ENCODE measurements around the gene ASB15.

The ASB15 gene

GRCh38 chr7:123661765-123662164 is 60.1 kb downstream of the ASB15 start:
- DNase-seq (ENCODE audit: low spot score), result no peak
- Histone ChIP-seq H3K27me3 (ENCODE audit: control insufficient read depth in 3 of 3, insufficient read depth in 3 of 3, low read depth in 1 of 3, low read length in 3 of 3) (peaks cover 0 to 12% (median 0%) of the 10 kb centered on the region in 3 experiments), H2BK12ac (ENCODE audit: low read length) (no peak overlapping the region), H4K91ac (ENCODE audit: low read depth, low read length, poor library complexity) (no peak overlapping the region), H2BK15ac (ENCODE audit: low read length) (no peak overlapping the region), H2BK120ac (ENCODE audit: low read depth, low read length) (no peak overlapping the region), H3K4me1 (ENCODE audit: control insufficient read depth in 2 of 2, insufficient read depth in 1 of 2, low read depth in 1 of 2, low read length in 2 of 2) (peaks cover 3 to 4% of the 10 kb centered on the region in 2 donors), H3K14ac (ENCODE audit: low read length) (no peak overlapping the region), H2AFZ (ENCODE audit: low read length) (no peak overlapping the region), H3K18ac (ENCODE audit: low read length) (no peak overlapping the region), H2AK5ac (ENCODE audit: low read depth, low read length) (no peak overlapping the region), H3K23ac (ENCODE audit: low read depth, low read length, poor library complexity) (no peak overlapping the region), H4K8ac (ENCODE audit: low read depth, low read length) (no peak overlapping the region), H3K9me3 (replicated peaks in 1 of 2; ENCODE audit: control insufficient read depth in 2 of 2, insufficient read depth in 1 of 2, low read depth in 1 of 2, low read length in 2 of 2) (no peaks in the 10 kb centered on the region), H3K4me2 (ENCODE audit: insufficient read depth, low read length, poor library complexity, severe bottlenecking) (no peak overlapping the region), H3K9ac (ENCODE audit: low read depth, low read length, poor library complexity) (no peak overlapping the region), H2BK5ac (ENCODE audit: low read length) (no peak overlapping the region), H3K36me3 (replicated peaks in 1 of 2; ENCODE audit: control insufficient read depth in 2 of 2, insufficient read depth in 2 of 2, low read length in 2 of 2) (no peaks in the 10 kb centered on the region), H3K79me1 (ENCODE audit: low read depth, low read length) (no peaks in the 10 kb centered on the region), H3K4ac (ENCODE audit: low read length) (no peak overlapping the region), H3K4me3 (ENCODE audit: low read length in 2 of 2) (no peak overlapping the region), H3K27ac (replicated peaks; ENCODE audit: low read length) (no peak overlapping the region)
- no CpG with 5 or more reads among the region's 1 CpG for WGBS, 2 donors (ENCODE audit: extremely low coverage in 2 of 2, insufficient read length in 2 of 2, insufficient replicate concordance in 1 of 2)

GRCh38 chr7:123662293-123662692 is 60.7 kb downstream of the ASB15 start:
- peaks cover 3 to 4% of the 10 kb centered on the region in 2 donors for H3K4me1 ChIP-seq (ENCODE audit: control insufficient read depth in 2 of 2, insufficient read depth in 1 of 2, low read depth in 1 of 2, low read length in 2 of 2)
- no peak overlapping the region for H2BK120ac ChIP-seq (ENCODE audit: low read depth, low read length)
- H3K9me3 ChIP-seq (replicated peaks in 1 of 2; ENCODE audit: control insufficient read depth in 2 of 2, insufficient read depth in 1 of 2, low read depth in 1 of 2, low read length in 2 of 2), result no peaks in the 10 kb centered on the region
- no peak overlapping the region for H2AFZ ChIP-seq (ENCODE audit: low read length)
- no peak overlapping the region for H3K4me2 ChIP-seq (ENCODE audit: insufficient read depth, low read length, poor library complexity, severe bottlenecking)
- H3K18ac ChIP-seq (ENCODE audit: low read length), result no peak overlapping the region
- no peaks in the 10 kb centered on the region for H3K36me3 ChIP-seq (replicated peaks in 1 of 2; ENCODE audit: control insufficient read depth in 2 of 2, insufficient read depth in 2 of 2, low read length in 2 of 2)
- peaks cover 0 to 12% (median 0%) of the 10 kb centered on the region in 3 experiments for H3K27me3 ChIP-seq (ENCODE audit: control insufficient read depth in 3 of 3, insufficient read depth in 3 of 3, low read depth in 1 of 3, low read length in 3 of 3)
- peak overlapping the region in 1 of 2 donors; percentile 11 for H3K4me3 ChIP-seq (ENCODE audit: low read length in 2 of 2)
- H3K9ac ChIP-seq (ENCODE audit: low read depth, low read length, poor library complexity), result no peak overlapping the region
- H3K4ac ChIP-seq (ENCODE audit: low read length), result no peak overlapping the region
- no peak overlapping the region for H4K91ac ChIP-seq (ENCODE audit: low read depth, low read length, poor library complexity)
- no peak overlapping the region for H2BK5ac ChIP-seq (ENCODE audit: low read length)
- no peak overlapping the region for H3K23ac ChIP-seq (ENCODE audit: low read depth, low read length, poor library complexity)
- no peak overlapping the region for H2AK5ac ChIP-seq (ENCODE audit: low read depth, low read length)
- no peaks in the 10 kb centered on the region for H3K79me1 ChIP-seq (ENCODE audit: low read depth, low read length)
- no peak overlapping the region for H2BK15ac ChIP-seq (ENCODE audit: low read length)
- DNase-seq (ENCODE audit: low spot score), result no peak
- H3K27ac ChIP-seq (replicated peaks; ENCODE audit: low read length), result no peak overlapping the region
- no peak overlapping the region for H4K8ac ChIP-seq (ENCODE audit: low read depth, low read length)
- H2BK12ac ChIP-seq (ENCODE audit: low read length), result no peak overlapping the region
- H3K14ac ChIP-seq (ENCODE audit: low read length), result no peak overlapping the region
- WGBS, 2 donors (ENCODE audit: extremely low coverage in 2 of 2, insufficient read length in 2 of 2, insufficient replicate concordance in 1 of 2), result no CpG with 5 or more reads among the region's 15 CpGs

GRCh38 chr7:123662755-123663154 is 61.1 kb downstream of the ASB15 start:
- H3K27me3 ChIP-seq (ENCODE audit: control insufficient read depth in 3 of 3, insufficient read depth in 3 of 3, low read depth in 1 of 3, low read length in 3 of 3), result peaks cover 0 to 12% (median 0%) of the 10 kb centered on the region in 3 experiments
- H3K36me3 ChIP-seq (replicated peaks in 1 of 2; ENCODE audit: control insufficient read depth in 2 of 2, insufficient read depth in 2 of 2, low read length in 2 of 2), result no peaks in the 10 kb centered on the region
- H3K4ac ChIP-seq (ENCODE audit: low read length), result no peak overlapping the region
- H2BK15ac ChIP-seq (ENCODE audit: low read length), result no peak overlapping the region
- H3K4me1 ChIP-seq (ENCODE audit: control insufficient read depth in 2 of 2, insufficient read depth in 1 of 2, low read depth in 1 of 2, low read length in 2 of 2), result peaks cover 3 to 4% of the 10 kb centered on the region in 2 donors
- no peak overlapping the region for H2AK5ac ChIP-seq (ENCODE audit: low read depth, low read length)
- no peak overlapping the region for H3K9ac ChIP-seq (ENCODE audit: low read depth, low read length, poor library complexity)
- H2AFZ ChIP-seq (ENCODE audit: low read length), result no peak overlapping the region
- H3K14ac ChIP-seq (ENCODE audit: low read length), result no peak overlapping the region
- no peak overlapping the region for H2BK5ac ChIP-seq (ENCODE audit: low read length)
- H3K27ac ChIP-seq (replicated peaks; ENCODE audit: low read length), result no peak overlapping the region
- no peak for DNase-seq (ENCODE audit: low spot score)
- no peak overlapping the region for H4K8ac ChIP-seq (ENCODE audit: low read depth, low read length)
- no peak overlapping the region for H3K18ac ChIP-seq (ENCODE audit: low read length)
- no peak overlapping the region for H3K4me3 ChIP-seq (ENCODE audit: low read length in 2 of 2)
- H3K4me2 ChIP-seq (ENCODE audit: insufficient read depth, low read length, poor library complexity, severe bottlenecking), result no peak overlapping the region
- no peak overlapping the region for H4K91ac ChIP-seq (ENCODE audit: low read depth, low read length, poor library complexity)
- H2BK120ac ChIP-seq (ENCODE audit: low read depth, low read length), result no peak overlapping the region
- no CpG with 5 or more reads among the region's 3 CpGs for WGBS, 2 donors (ENCODE audit: extremely low coverage in 2 of 2, insufficient read length in 2 of 2, insufficient replicate concordance in 1 of 2)
- H3K23ac ChIP-seq (ENCODE audit: low read depth, low read length, poor library complexity), result no peak overlapping the region
- H2BK12ac ChIP-seq (ENCODE audit: low read length), result no peak overlapping the region
- no peaks in the 10 kb centered on the region for H3K79me1 ChIP-seq (ENCODE audit: low read depth, low read length)
- no peaks in the 10 kb centered on the region for H3K9me3 ChIP-seq (replicated peaks in 1 of 2; ENCODE audit: control insufficient read depth in 2 of 2, insufficient read depth in 1 of 2, low read depth in 1 of 2, low read length in 2 of 2)

- H2BK15ac ChIP-seq (ENCODE audit: low read length), result no peak overlapping the region
- H2BK5ac ChIP-seq (ENCODE audit: low read length), result no peak overlapping the region
- no peak for DNase-seq (ENCODE audit: low spot score)
- H3K9me3 ChIP-seq (replicated peaks in 1 of 2; ENCODE audit: control insufficient read depth in 2 of 2, insufficient read depth in 1 of 2, low read depth in 1 of 2, low read length in 2 of 2), result no peaks in the 10 kb centered on the region
- H2BK12ac ChIP-seq (ENCODE audit: low read length), result no peak overlapping the region
- H3K4me3 ChIP-seq (ENCODE audit: low read length in 2 of 2), result no peak overlapping the region
- H2AK5ac ChIP-seq (ENCODE audit: low read depth, low read length), result no peak overlapping the region
- H3K4ac ChIP-seq (ENCODE audit: low read length), result no peak overlapping the region
- no peaks in the 10 kb centered on the region for H3K79me1 ChIP-seq (ENCODE audit: low read depth, low read length)
- no peak overlapping the region for H3K14ac ChIP-seq (ENCODE audit: low read length)
- no peak overlapping the region for H3K27ac ChIP-seq (replicated peaks; ENCODE audit: low read length)
- no peak overlapping the region for H3K23ac ChIP-seq (ENCODE audit: low read depth, low read length, poor library complexity)
- H3K4me2 ChIP-seq (ENCODE audit: insufficient read depth, low read length, poor library complexity, severe bottlenecking), result no peak overlapping the region
- no peak overlapping the region for H4K91ac ChIP-seq (ENCODE audit: low read depth, low read length, poor library complexity)
- no peaks in the 10 kb centered on the region for H3K36me3 ChIP-seq (replicated peaks in 1 of 2; ENCODE audit: control insufficient read depth in 2 of 2, insufficient read depth in 2 of 2, low read length in 2 of 2)
- no peak overlapping the region for H2AFZ ChIP-seq (ENCODE audit: low read length)
- peaks cover 3 to 4% of the 10 kb centered on the region in 2 donors for H3K4me1 ChIP-seq (ENCODE audit: control insufficient read depth in 2 of 2, insufficient read depth in 1 of 2, low read depth in 1 of 2, low read length in 2 of 2)
- H4K8ac ChIP-seq (ENCODE audit: low read depth, low read length), result no peak overlapping the region
- no peak overlapping the region for H3K18ac ChIP-seq (ENCODE audit: low read length)
- no peak overlapping the region for H3K9ac ChIP-seq (ENCODE audit: low read depth, low read length, poor library complexity)
- WGBS, 2 donors (ENCODE audit: extremely low coverage in 2 of 2, insufficient read length in 2 of 2, insufficient replicate concordance in 1 of 2), result no CpG with 5 or more reads among the region's 6 CpGs
- no peak overlapping the region for H2BK120ac ChIP-seq (ENCODE audit: low read depth, low read length)
- peaks cover 0 to 10% (median 0%) of the 10 kb centered on the region in 3 experiments for H3K27me3 ChIP-seq (ENCODE audit: control insufficient read depth in 3 of 3, insufficient read depth in 3 of 3, low read depth in 1 of 3, low read length in 3 of 3)
These were observed 61.6 kb downstream of the ASB15 start for GRCh38 chr7:123663200-123663599.

Measured in neuronal stem cell (in vitro differentiated cells).